Measurements from ENCODE around the gene HLA-G. TPM values are rescaled to one million over a fixed set of nuclear protein-coding genes. Genes with fewer than 3 reads are reported as not detected.

The HLA-G gene
- total and polyA plus RNA-seq, 3 donors from 2014 or later: 1.2 to 7.4 (median 4.4) TPM

DNA sequence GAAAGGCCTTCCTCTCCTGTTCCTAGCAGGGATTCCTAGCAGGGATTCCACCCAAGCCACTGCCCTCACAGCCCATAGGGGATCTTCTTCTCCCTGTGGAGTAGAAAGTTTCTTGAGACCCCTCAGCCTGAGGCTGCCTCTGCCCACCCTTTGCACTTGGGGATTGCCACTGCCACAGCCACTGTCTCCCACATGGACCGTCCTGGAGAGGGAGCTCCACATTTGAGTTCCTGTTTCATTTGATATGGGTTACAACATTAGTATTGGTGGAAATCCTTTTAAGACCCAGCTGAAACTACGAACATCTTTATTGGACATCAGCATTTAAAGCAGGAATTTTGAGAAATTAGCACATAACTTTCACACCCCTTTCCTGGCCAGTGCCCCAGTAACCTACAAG is 25.6 kb downstream of the HLA-G start:
- DNase-seq: no peak
- intact Hi-C loops (cut with DNase I; ENCODE audit: low total_unique reads): no loop called here
- 38 to 78% methylated on average over 2 of the region's 2 CpGs for WGBS, 2 donors

DNA sequence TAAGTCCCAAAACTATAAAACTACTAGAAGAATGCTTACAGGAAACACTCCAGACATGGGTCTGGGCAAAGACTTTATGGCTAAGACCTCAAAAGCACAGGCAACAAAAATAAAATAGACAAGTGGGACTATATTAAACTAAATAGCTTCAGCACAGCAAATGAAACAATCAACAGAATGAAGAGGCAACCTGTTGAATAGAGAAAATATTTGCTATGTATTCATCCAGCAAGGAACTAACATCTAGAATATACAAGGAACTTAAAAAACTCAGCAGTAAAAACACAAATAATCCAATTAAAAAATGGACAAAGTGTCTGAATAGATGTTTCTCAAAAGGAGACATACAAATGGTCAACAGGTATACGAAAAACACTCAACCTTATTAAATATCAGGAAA is 30.4 kb downstream of the HLA-G start:
- intact Hi-C loops (cut with DNase I; ENCODE audit: low total_unique reads): no loop called here
- H3K9me3 ChIP-seq: no peaks in the 10 kb centered on the region
- WGBS, 2 donors: 54 to 88% methylated on average over 1 of the region's 1 CpG
- TF ChIP-seq, protein P1, sequence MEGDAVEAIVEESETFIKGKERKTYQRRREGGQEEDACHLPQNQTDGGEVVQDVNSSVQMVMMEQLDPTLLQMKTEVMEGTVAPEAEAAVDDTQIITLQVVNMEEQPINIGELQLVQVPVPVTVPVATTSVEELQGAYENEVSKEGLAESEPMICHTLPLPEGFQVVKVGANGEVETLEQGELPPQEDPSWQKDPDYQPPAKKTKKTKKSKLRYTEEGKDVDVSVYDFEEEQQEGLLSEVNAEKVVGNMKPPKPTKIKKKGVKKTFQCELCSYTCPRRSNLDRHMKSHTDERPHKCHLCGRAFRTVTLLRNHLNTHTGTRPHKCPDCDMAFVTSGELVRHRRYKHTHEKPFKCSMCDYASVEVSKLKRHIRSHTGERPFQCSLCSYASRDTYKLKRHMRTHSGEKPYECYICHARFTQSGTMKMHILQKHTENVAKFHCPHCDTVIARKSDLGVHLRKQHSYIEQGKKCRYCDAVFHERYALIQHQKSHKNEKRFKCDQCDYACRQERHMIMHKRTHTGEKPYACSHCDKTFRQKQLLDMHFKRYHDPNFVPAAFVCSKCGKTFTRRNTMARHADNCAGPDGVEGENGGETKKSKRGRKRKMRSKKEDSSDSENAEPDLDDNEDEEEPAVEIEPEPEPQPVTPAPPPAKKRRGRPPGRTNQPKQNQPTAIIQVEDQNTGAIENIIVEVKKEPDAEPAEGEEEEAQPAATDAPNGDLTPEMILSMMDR (IDR thresholded peaks at IDR 0.05): no peak
- no peak for TF ChIP-seq POLR2A (IDR thresholded peaks at IDR 0.05)
- no peaks in the 10 kb centered on the region for H3K4me1 ChIP-seq
- no peak overlapping the region for H3K4me3 ChIP-seq
- no peak for DNase-seq
- no peak overlapping the region for H3K27ac ChIP-seq
- H3K27me3 ChIP-seq: no peaks in the 10 kb centered on the region
- no peaks in the 10 kb centered on the region for H3K36me3 ChIP-seq (ENCODE audit: low read depth, missing control alignments)

More for the DNA sequence above, 25.6 kb downstream of the HLA-G start:
- H3K4me1 ChIP-seq: no peaks in the 10 kb centered on the region
- H3K36me3 ChIP-seq (ENCODE audit: low read depth, missing control alignments): no peaks in the 10 kb centered on the region
- H3K27me3 ChIP-seq: no peaks in the 10 kb centered on the region
- no peak overlapping the region for H3K4me3 ChIP-seq
- no peaks in the 10 kb centered on the region for H3K9me3 ChIP-seq
- no peak overlapping the region for H3K27ac ChIP-seq
- TF ChIP-seq, protein P1 (IDR thresholded peaks at IDR 0.05): no peak
- no peak for TF ChIP-seq POLR2A (IDR thresholded peaks at IDR 0.05)

DNA sequence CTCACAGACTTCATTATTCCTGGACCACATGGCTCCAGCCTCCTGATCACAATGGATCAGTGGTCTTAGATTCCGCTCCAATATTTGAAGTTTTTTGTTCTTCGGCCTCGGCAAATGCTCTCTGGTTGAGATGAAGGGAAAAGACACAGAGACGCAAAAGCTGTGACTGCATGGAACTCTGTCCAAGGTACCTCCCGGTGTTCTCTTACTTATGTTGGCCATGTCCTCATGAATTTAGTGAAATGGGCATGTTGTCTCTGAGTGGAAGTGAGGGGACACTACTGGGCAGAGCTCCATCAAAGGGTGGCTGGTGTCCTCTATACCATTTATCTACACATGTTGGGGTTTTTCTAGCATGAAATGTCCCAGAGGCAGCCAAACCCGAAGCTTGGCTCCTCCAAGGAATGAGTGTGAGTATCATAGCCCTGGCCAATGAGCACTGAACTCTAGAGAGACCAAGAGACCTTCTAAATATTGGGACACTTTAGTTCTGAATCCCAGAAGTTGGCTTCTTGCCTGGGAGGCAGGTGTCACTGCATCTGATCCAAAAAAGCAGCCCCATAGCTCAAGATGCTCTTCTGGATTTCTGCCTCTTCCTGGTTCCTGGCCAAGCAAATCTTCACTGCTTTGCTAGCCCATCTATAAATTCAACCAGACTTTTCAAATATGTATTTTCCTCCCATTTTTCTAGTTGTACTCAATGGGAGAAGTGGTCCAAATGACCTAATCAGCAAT is 34.1 kb downstream of the HLA-G start:
- Histone ChIP-seq H3K36me3 (ENCODE audit: low read depth, missing control alignments) (no peaks in the 10 kb centered on the region), H3K4me3 (no peak overlapping the region), H3K9me3 (no peaks in the 10 kb centered on the region), H3K4me1 (peaks cover 2% of the 10 kb centered on the region), H3K27ac (no peak overlapping the region), H3K27me3 (no peaks in the 10 kb centered on the region)
- WGBS, 2 donors: 62 to 73% methylated on average over 5 to 6 of the region's 6 CpGs
- no peak for TF ChIP-seq POLR2A (IDR thresholded peaks at IDR 0.05)
- TF ChIP-seq, protein P1 (IDR thresholded peaks at IDR 0.05): no peak
- no peak for DNase-seq
- intact Hi-C loops (cut with DNase I; ENCODE audit: low total_unique reads): no loop called here

DNA sequence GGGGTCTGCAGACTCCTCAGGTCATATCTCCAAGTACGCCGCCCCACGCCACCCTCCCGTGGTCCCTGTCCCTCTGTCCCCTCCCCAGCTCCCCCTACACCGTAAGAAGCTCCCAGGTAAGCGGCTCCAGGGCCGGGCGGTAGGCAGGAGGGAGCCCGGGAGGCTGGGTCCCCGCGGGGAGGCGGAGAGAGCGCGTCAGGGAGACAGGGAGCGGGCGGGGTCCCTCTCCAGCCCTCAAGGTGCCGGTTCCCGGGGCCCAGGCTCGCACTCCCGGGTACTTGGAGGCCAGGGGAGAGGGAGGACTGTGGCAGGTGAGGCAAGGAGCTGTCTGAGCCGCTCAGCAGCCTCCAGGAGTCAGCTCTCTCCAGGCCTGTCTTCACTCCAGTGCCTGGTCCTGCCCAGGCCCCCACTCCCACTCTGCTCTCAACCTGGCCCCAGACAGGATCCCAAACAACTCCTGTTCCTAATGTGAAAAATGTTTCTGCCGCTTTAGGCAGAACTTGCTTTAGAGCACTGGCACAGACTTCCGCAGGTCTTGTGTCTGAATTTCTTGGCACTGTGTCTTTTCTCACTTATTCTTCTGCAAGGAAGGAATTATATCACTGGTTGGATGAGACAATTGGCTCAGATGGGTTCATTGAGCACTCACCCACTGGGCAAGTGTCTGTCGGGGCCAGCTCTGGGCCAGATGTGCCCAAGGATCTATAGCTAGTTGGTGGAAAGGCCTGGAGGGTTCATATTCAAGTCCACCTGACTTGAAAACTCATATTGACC is 36.6 kb downstream of the HLA-G start:
- 10 to 55% methylated on average over 3 to 20 of the region's 24 CpGs for WGBS, 2 donors

More for the DNA sequence above, 36.6 kb downstream of the HLA-G start:
- TF ChIP-seq POLR2A (IDR thresholded peaks at IDR 0.05): no peak
- TF ChIP-seq, protein P1 (IDR thresholded peaks at IDR 0.05): no peak
- H3K27ac ChIP-seq: no peak overlapping the region
- no peaks in the 10 kb centered on the region for H3K27me3 ChIP-seq
- intact Hi-C loops (cut with DNase I; ENCODE audit: low total_unique reads): no loop called here
- H3K4me1 ChIP-seq: peaks cover 2% of the 10 kb centered on the region
- no peaks in the 10 kb centered on the region for H3K36me3 ChIP-seq (ENCODE audit: low read depth, missing control alignments)
- no peak overlapping the region for H3K4me3 ChIP-seq
- H3K9me3 ChIP-seq: no peaks in the 10 kb centered on the region
- no peak for DNase-seq

All from testis (tissue), 3 donors.